A549 treated with AZD9567 at 1 μM for 4 hours (cell line): ENCODE data around the gene PLBD1. TPM values are rescaled to one million over a fixed set of nuclear protein-coding genes. Genes with fewer than 3 reads are reported as not detected.

ENCODE experiments used
- total RNA-seq: library from RNA; stranded (reverse); fragments of 200-300 nt; extraction: Qiagen RNA extraction; gene quantifications from 5 replicates; pipeline ENCODE4 v1.2.3, GENCODE V29; 2022; ENCODE audit not compliant: insufficient read depth

Gene PLBD1
- total RNA-seq, result 3.0 to 4.6 TPM (median 4.4 TPM) in 5 replicates

GRCh38 chr12:14567351-14568162 lies at the start of gene PLBD1:
TSS of gene PLBD1 (minus strand) at chr12:14567883. CDS start at chr12:14567696, 187 bp downstream.

Other genes with a start within 250 kb of the PLBD1 start
- gene ATF7IP, start 202.2 kb downstream of the PLBD1 start, total RNA-seq, result 5.1 to 5.6 TPM (median 5.4 TPM) in 5 replicates
- 0.02 to 0.07 TPM in 2 of 5 replicates, not detected in the others for gene GUCY2C, start 128.7 kb upstream of the PLBD1 start, total RNA-seq
- 44.1 to 48.9 TPM (median 47.0 TPM) in 5 replicates for gene WBP11, start 235.6 kb upstream of the PLBD1 start, total RNA-seq
- gene C12orf60, start 235.8 kb upstream of the PLBD1 start, total RNA-seq, result 1.4 to 2.2 TPM (median 1.7 TPM) in 4 of 5 replicates, not detected in the other
- gene SMCO3, start 246.3 kb upstream of the PLBD1 start, total RNA-seq, result not detected in 5 replicates